HL-60 (cell line): ENCODE measurements around the gene ZCCHC2.

ENCODE experiments used
- DNase-seq, 2 experiments: peaks; one replicate each; pipeline ENCODE4 v3.0.0-alpha.2; 2010 to 2020; ENCODE audit warnings: low read depth in 1 of 2, low spot score in 1 of 2
- H3K27ac ChIP-seq: fragments of 250-450 bp; sonication (Bioruptor Pico); replicated peaks from 2 replicates; pipeline ENCODE4 v1.5.1; 2020; ENCODE audit warnings: mild to moderate bottlenecking, moderate library complexity
- H3K27me3 ChIP-seq: fragments of 250-450 bp; sonication (Bioruptor Pico); 2 replicates; pipeline ENCODE4 v1.5.1; 2021; ENCODE audit warnings: mild to moderate bottlenecking, moderate library complexity; ENCODE audit not compliant: insufficient read depth, poor library complexity, severe bottlenecking
- H3K4me3 ChIP-seq: replicated peaks from 2 replicates; pipeline ENCODE4 v1.5.1; 2011; ENCODE audit warnings: mild to moderate bottlenecking, control low read depth, low read length; ENCODE audit not compliant: insufficient read depth
- GABPA ChIP-seq: IDR thresholded peaks from 2 replicates; pipeline ENCODE4 v1.6.1; 2012; ENCODE audit warnings: low read depth
- POLR2AphosphoS5 ChIP-seq: IDR thresholded peaks from 2 replicates; pipeline ENCODE4 v1.6.1; 2012; ENCODE audit warnings: low read depth
- SPI1 ChIP-seq: IDR thresholded peaks from 2 replicates; pipeline ENCODE4 v1.6.1; 2012; ENCODE audit warnings: low read depth, mild to moderate bottlenecking, borderline replicate concordance
- long read RNA-seq: library from polyadenylated mRNA; unstranded; transcript quantifications from one replicate; pipeline ENCODE4 v2.0.0, GENCODE V29; 2020
- TF ChIP-seq, protein P1 (sequence below): IDR thresholded peaks from one replicate; pipeline ENCODE4 v1.5.1; 2011; ENCODE audit warnings: low read length, control low read depth, inconsistent platforms; ENCODE audit not compliant: insufficient read depth
- TF ChIP-seq, protein P2 (sequence below): IDR thresholded peaks from 2 replicates; pipeline ENCODE4 v1.6.1; 2012; ENCODE audit warnings: low read depth; ENCODE audit not compliant: insufficient replicate concordance

ZCCHC2 gene
- long read RNA-seq, partial matches to known transcripts = 5 of 6 reads
- long read RNA-seq, other reads (novel, unspliced or antisense) = 1 of 6 reads

DNA sequence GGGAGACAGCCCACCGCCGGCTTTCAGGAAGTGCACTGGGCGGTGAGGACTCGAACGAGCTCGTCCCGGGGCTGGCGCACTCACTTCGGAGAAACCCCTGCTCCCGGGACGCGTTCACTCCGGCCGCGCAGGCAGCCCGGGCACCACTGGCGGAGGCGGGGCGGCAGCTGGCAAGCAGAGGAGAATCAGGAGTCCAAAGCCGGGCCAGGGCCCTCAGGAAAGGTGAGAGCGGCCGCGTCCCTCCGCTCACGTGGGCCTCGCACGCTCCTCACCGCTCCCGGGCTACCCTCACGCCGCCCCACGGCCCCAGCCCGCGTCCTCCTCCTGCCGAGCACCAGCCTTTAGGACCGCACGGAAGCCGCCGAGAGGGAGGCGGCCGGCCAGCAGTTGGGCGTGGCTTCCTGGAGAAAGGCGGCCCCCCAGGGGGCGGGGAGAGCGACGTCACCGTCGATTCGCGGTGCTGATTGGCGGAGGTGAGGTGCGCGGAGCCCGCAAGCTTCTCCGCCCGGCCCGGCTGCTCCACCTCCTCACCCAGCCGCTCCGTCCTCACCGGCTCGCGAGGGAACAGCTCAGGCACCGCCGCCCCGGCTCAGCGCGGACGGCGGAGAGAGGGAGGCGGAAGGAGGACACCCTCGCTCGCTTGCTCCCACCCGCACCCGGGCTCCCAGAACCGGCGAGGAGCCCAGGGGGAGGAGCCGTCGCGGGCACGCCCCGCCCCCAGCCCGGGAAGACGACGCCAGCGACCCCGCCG, at the start of gene ZCCHC2:
ZCCHC2 (plus strand) TSS at position 522 of the 751 bp plus-strand sequence. CDS start 400 bp downstream, outside the sequence.
- Histone ChIP-seq H3K27ac (peak within 1 kb of the TSS; percentile 85), H3K4me3 (peak within 1 kb of the TSS; percentile 94), H3K27me3 (no peaks in the 10 kb centered on the region)
- TF ChIP-seq, protein P1, sequence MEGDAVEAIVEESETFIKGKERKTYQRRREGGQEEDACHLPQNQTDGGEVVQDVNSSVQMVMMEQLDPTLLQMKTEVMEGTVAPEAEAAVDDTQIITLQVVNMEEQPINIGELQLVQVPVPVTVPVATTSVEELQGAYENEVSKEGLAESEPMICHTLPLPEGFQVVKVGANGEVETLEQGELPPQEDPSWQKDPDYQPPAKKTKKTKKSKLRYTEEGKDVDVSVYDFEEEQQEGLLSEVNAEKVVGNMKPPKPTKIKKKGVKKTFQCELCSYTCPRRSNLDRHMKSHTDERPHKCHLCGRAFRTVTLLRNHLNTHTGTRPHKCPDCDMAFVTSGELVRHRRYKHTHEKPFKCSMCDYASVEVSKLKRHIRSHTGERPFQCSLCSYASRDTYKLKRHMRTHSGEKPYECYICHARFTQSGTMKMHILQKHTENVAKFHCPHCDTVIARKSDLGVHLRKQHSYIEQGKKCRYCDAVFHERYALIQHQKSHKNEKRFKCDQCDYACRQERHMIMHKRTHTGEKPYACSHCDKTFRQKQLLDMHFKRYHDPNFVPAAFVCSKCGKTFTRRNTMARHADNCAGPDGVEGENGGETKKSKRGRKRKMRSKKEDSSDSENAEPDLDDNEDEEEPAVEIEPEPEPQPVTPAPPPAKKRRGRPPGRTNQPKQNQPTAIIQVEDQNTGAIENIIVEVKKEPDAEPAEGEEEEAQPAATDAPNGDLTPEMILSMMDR = no peak
- TF ChIP-seq SPI1 (no peak; the same call in 1 of the 2 replicates), GABPA (peak; percentile 31; the same call in 1 of the 2 replicates), POLR2AphosphoS5 (peak; percentile 85)
- TF ChIP-seq, protein P2, sequence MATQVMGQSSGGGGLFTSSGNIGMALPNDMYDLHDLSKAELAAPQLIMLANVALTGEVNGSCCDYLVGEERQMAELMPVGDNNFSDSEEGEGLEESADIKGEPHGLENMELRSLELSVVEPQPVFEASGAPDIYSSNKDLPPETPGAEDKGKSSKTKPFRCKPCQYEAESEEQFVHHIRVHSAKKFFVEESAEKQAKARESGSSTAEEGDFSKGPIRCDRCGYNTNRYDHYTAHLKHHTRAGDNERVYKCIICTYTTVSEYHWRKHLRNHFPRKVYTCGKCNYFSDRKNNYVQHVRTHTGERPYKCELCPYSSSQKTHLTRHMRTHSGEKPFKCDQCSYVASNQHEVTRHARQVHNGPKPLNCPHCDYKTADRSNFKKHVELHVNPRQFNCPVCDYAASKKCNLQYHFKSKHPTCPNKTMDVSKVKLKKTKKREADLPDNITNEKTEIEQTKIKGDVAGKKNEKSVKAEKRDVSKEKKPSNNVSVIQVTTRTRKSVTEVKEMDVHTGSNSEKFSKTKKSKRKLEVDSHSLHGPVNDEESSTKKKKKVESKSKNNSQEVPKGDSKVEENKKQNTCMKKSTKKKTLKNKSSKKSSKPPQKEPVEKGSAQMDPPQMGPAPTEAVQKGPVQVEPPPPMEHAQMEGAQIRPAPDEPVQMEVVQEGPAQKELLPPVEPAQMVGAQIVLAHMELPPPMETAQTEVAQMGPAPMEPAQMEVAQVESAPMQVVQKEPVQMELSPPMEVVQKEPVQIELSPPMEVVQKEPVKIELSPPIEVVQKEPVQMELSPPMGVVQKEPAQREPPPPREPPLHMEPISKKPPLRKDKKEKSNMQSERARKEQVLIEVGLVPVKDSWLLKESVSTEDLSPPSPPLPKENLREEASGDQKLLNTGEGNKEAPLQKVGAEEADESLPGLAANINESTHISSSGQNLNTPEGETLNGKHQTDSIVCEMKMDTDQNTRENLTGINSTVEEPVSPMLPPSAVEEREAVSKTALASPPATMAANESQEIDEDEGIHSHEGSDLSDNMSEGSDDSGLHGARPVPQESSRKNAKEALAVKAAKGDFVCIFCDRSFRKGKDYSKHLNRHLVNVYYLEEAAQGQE = peak; percentile 75
- DNase-seq = peak; percentile 93 to 99

DNA sequence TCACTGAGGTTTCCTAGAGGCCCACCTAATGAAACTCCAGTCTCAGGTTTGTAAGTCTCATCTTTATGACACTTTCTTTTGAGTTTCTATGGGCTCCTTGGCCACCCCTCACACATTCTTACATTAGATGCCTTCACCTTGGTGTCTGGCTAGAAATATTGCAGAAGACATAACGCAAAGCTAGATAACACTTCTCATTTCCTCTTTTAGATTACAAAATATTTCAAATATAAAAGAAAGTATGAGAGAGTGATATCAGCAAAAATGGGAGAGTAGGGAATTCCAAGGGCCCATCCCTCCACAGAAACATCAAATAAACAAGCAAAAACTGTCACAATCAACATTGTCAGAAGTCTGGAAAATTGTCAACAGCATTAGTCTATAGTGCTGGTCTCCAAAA, 43.3 kb upstream of the ZCCHC2 start:
- DNase-seq = no peak
- Histone ChIP-seq H3K4me3 (no peak overlapping the region), H3K27me3 (no peaks in the 10 kb centered on the region), H3K27ac (no peak overlapping the region)
- TF ChIP-seq, protein P1 = no peak
- TF ChIP-seq SPI1 = peak; percentile 71
- TF ChIP-seq POLR2AphosphoS5 = no peak
- no peak for TF ChIP-seq GABPA
- TF ChIP-seq, protein P2 = no peak

DNA sequence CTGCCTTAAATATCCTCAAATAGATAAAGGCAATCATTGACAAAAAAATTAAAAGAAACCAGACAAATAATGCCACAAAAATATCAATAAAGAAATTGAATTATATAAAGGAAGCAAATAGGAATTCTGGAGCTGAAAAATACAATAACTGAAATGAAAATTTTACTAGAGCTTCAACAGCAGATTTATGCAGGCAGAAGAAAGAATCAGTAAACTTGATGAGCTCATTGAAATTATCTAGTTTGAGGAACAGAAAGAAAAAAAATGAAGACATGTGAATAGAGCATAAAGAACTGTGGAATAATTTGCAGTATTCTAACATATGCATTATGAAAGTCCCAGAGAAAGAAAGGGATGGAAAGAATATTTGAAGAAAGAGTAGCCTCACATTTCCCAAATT, 41.9 kb upstream of the ZCCHC2 start:
- Histone ChIP-seq H3K4me3 (no peak overlapping the region), H3K27me3 (no peaks in the 10 kb centered on the region), H3K27ac (no peak overlapping the region)
- no peak for DNase-seq
- TF ChIP-seq, protein P1 = no peak
- TF ChIP-seq SPI1 (no peak), GABPA (no peak), POLR2AphosphoS5 (no peak)
- TF ChIP-seq, protein P2 = no peak
